ENCODE measurements around the gene MPV17L. TPM values are rescaled to one million over a fixed set of nuclear protein-coding genes. Genes with fewer than 3 reads are reported as not detected.
A peak's percentile ranks its signal among the peaks of the same experiment; 100 is the strongest.
"Not testable (repeated sequence)": the region's sequence is repeated elsewhere in the genome, so short reads cannot be mapped to it uniquely, and the experiment has no call there.

Gene MPV17L
- total RNA-seq, 1 donor from 2014 or later = 7.0 TPM

- H3K27ac ChIP-seq (replicated peaks) = no peak overlapping the region
- no peak for DNase-seq
- H3K36me3 ChIP-seq = no peaks in the 10 kb centered on the region
- no peaks in the 10 kb centered on the region for H3K4me1 ChIP-seq
- H3K9me3 ChIP-seq (replicated peaks) = no peaks in the 10 kb centered on the region
- intact Hi-C loops (cut with micrococcal nuclease) = no loop called here
- no peak overlapping the region for H3K4me3 ChIP-seq
- H3K27me3 ChIP-seq (ENCODE audit: low read depth) = no peaks in the 10 kb centered on the region
- TF ChIP-seq CTCF (IDR thresholded peaks at IDR 0.05; ENCODE audit: borderline replicate concordance) = no peak
Measured at GRCh38 chr16:15422222-15422621, 26.7 kb downstream of the MPV17L start.

- intact Hi-C loops (cut with micrococcal nuclease) = no loop called here
- Histone ChIP-seq H3K9me3 (replicated peaks) (no peaks in the 10 kb centered on the region), H3K4me3 (no peak overlapping the region), H3K4me1 (peaks cover 10% of the 10 kb centered on the region), H3K36me3 (no peaks in the 10 kb centered on the region), H3K27me3 (ENCODE audit: low read depth) (no peaks in the 10 kb centered on the region), H3K27ac (replicated peaks) (no peak overlapping the region)
- no peak for TF ChIP-seq CTCF (IDR thresholded peaks at IDR 0.05; ENCODE audit: borderline replicate concordance)
- no peak for DNase-seq
Measured at GRCh38 chr16:15425861-15426260, 30.3 kb downstream of the MPV17L start.

- TF ChIP-seq CTCF (IDR thresholded peaks at IDR 0.05; ENCODE audit: borderline replicate concordance) = no peak
- no peaks in the 10 kb centered on the region for H3K9me3 ChIP-seq (replicated peaks)
- H3K4me3 ChIP-seq = no peak overlapping the region
- intact Hi-C loops (cut with micrococcal nuclease) = no loop called here
- H3K27me3 ChIP-seq (ENCODE audit: low read depth) = no peaks in the 10 kb centered on the region
- H3K36me3 ChIP-seq = no peaks in the 10 kb centered on the region
- H3K4me1 ChIP-seq = peaks cover 10% of the 10 kb centered on the region
- no peak overlapping the region for H3K27ac ChIP-seq (replicated peaks)
- no peak for DNase-seq
Measured at GRCh38 chr16:15426796-15427195, 31.2 kb downstream of the MPV17L start.

- TF ChIP-seq CTCF (IDR thresholded peaks at IDR 0.05; ENCODE audit: borderline replicate concordance) = peak; percentile 75
- H3K27ac ChIP-seq (replicated peaks) = peak overlapping the region; percentile 62
- H3K27me3 ChIP-seq (ENCODE audit: low read depth) = no peaks in the 10 kb centered on the region
- H3K36me3 ChIP-seq = no peaks in the 10 kb centered on the region
- intact Hi-C loops (cut with micrococcal nuclease) = no loop called here
- peaks cover 10% of the 10 kb centered on the region for H3K4me1 ChIP-seq
- H3K4me3 ChIP-seq = peak overlapping the region; percentile 43
- H3K9me3 ChIP-seq (replicated peaks) = no peaks in the 10 kb centered on the region
- DNase-seq = peak; percentile 72
Measured at GRCh38 chr16:15427648-15428239, 32.2 kb downstream of the MPV17L start.

GRCh38 chr16:15430884-15431283 lies 35.3 kb downstream of the MPV17L start:
- H3K36me3 ChIP-seq; intact Hi-C loops (cut with micrococcal nuclease); DNase-seq; H3K27ac ChIP-seq (replicated peaks); H3K9me3 ChIP-seq (replicated peaks); H3K4me3 ChIP-seq: not testable (repeated sequence)
- Histone ChIP-seq H3K4me1 (peaks cover 32% of the 10 kb centered on the region), H3K27me3 (ENCODE audit: low read depth) (peaks cover 11% of the 10 kb centered on the region)

GRCh38 chr16:15434079-15434424 lies 38.5 kb downstream of the MPV17L start:
- H3K27ac ChIP-seq (replicated peaks) = peak overlapping the region; percentile 76
- H3K4me1 ChIP-seq = peaks cover 23% of the 10 kb centered on the region
- H3K4me3 ChIP-seq = peak overlapping the region; percentile 90
- TF ChIP-seq CTCF (IDR thresholded peaks at IDR 0.05; ENCODE audit: borderline replicate concordance) = no peak
- H3K27me3 ChIP-seq (ENCODE audit: low read depth) = peaks cover 11% of the 10 kb centered on the region
- no peaks in the 10 kb centered on the region for H3K9me3 ChIP-seq (replicated peaks)
- no peak for DNase-seq
- no peaks in the 10 kb centered on the region for H3K36me3 ChIP-seq
- intact Hi-C loops (cut with micrococcal nuclease) = no loop called here

Data from left ventricle myocardium inferior (tissue), 1 donor.